Central memory CD4-positive, alpha-beta T cell (primary cell): ENCODE measurements around the gene PRR36.
A peak's percentile ranks its signal among the peaks of the same experiment; 100 is the strongest.
"Not testable (repeated sequence)": the region's sequence is repeated elsewhere in the genome, so short reads cannot be mapped to it uniquely, and the experiment has no call there.

Experiments used
- DNase-seq: peaks from one replicate; pipeline ENCODE4 v3.0.0; 2022

The PRR36 gene

DNA sequence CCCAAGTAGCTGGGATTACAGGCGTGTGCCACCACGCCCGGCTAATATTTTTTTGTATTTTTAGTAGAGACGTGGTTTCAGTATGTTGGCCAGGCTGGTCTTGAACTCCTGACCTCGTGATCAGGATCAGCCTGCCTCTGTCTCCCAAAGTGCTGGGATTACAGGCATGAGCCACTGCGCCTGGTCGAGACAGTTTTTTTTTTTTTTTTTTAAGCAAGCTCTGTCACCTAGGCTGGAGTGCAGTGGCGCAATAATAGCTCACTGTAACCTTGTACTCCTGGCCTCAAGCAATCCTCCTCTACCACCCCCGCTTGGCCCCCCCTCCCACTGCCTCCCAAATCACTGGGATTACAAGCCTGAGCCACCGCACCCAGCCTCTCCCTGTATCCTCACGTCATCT, 23.1 kb upstream of the PRR36 start:
- no peak for DNase-seq

DNA sequence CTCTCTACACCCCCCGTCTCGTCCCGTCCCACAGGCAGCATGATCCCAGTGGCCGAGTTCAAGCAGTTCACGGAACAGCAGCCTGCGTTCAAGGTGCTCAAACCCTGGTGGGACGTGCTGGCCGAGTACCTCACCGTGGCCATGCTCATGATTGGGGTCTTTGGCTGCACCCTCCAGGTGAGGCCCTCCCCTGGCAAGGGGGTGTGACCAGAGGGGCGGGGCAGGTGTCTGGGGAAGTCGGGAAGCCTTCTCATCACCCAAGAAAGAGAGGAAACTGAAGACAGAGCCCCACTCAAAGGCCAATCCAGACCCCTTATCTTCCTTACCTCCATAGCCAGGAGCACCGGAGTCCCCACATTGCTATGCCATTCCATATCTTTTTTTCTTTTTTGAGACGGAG, 21.4 kb upstream of the PRR36 start:
- no peak for DNase-seq

DNA sequence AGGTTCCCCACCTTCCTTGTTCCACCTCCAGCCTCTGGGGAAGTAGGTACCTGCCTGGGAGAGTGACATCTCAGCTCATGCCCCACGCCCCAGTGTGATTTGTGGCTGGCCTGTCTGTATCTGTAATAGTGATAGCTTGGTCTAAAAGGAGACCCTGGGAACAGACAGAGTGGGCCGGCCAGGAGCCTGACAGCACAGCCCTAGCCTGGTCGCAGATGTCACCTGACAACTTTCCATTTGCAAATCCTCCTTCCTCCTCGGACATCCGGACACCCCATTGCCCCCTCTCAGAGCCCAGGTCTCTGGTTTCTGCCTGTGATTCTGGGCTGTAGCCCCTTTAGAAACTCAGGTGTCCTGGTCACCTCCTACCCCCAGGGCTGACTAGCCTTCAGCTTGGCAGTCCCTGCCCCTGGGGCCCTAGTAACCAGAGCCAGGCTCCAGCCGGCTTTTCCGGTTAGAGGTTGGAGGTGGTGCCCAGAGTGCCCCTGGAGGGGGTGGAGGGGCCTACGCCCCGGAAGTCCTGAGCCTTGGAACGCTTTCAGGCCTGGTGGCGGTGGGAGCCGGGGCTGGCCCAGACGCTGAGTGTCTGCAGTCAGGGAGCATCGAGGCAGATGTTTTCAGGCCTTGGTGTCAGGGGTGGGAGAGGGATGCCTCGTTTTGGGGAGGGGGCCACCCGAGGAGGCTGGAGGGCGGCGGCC, 20.6 kb upstream of the PRR36 start:
- no peak for DNase-seq

DNA sequence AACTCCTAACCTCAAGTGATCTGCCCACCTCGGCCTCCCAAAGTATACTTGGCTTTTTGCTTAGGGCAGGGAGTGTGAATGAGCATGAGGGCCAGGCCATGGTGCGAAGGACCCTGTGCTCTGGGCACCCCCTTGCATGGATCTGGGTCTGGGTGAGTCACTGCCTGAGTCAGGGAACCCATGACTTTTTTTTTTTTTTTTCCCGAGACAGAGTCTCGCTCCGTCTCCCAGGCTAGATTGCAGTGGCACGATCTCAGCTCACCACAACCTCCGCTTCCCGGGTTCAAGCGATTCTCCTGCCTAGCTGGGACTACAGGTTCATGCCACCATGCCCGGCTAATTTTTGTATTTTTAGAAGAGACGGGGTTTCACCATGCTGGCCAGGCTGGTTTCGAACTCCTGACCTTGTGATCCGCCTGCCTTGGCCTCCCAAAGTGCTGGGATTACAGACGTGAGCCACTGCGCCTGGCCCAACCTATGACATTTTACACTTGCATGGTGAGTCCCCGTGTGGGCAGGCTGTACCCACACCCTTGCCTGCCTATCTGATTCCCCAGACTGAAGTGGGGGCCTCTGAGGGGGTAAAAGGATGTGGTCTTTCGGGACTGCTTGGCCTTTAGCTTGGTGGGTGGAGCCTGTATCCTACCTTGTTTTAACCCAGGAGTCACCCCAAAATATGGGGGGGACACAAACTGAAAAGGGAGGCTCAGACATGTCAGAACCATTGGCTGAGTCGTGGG, 19.3 kb upstream of the PRR36 start:
- not testable (repeated sequence) for DNase-seq

DNA sequence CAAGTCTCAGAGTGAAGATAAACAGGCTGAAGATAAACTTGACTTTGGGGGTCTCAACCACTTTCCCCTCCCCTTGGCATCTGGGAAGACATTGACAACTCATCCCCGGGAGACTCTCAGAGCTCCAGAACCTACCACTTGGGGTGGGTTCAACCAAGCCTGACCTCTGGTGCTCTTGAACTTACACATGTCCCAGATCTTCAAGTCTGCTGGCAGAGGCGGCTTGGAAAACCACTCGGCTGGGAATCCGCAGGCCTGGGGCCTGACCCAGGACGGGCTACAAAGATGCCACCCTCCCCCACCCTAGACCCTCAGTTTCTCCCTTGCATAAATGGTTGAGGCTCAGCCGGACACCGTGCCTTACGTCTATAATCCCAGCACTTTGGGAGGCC, 14.6 kb upstream of the PRR36 start:
- DNase-seq, result no peak

DNA sequence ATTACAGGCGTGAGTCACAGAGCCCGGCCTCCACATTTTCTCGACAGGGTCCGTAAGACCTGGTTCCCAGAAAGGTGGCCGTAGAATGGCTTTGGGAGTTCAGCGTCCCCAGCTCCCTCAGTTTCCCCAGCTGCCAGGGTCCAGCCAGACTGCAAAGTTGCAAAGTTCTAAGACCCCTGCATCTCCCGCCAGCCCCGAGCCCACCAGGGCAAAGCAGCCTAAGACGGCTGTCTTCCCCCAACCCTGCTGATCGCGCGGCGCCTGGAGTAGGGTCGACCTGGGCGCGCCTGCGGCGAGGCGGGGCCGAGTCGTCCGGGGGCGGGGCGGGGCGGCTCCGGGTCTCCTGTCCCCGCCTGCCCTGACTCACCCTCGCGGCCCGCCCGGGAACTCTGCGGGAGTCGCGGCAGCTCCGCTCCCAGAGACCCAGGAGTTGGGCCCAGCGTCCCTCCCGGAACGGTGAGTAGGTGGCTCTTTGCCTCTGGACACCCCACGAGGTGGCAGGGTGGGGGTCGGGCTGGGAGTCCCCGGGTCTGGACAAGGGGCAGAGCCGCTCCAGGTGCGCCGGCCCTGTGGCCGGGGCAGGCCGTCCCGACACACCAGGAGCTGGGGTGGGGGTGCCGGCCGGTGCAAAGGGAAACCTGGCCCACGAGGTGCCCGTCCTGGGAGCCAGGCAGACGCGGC, 14.1 kb upstream of the PRR36 start, which contains the start of gene LRRC8E:
LRRC8E (plus strand) TSS at position 366 of the 681 bp plus-strand sequence. CDS start 7,094 bp downstream, outside the sequence.
- no peak for DNase-seq

DNA sequence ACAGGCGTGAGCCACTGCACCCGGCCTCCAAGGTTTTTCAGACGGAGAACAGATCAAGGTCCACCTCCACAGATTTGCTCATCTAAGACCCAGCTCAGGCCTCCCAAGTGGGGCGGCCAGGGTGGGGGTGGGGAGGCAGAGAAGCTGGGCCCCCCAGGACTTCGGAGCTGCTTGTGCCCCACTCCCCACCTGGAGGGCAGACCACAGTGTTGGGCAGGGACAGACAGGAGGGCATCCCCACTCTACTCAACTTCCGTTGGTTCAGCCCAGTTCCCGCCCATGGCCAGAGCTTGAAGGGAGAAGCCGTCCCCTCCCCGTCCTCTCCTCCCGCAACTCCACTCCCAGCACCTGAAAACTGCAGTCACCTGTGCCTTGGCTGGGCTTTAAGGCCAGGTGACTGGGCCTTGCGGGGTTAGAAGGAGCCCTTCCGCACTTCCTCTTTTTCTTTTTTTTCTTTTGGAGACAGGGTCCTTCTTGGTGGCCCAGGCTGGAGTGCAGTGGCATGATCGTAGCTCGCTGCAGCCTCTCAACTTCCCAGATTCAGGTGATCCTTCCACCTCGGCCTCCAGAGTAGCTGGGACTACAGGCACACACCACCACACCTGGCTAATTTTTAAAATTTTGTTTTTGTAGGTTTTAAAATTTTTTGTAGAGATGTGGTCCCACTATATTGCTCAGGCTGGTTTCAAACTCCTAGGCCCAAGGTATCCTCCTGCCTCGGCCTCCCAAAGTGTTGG, 13.4 kb upstream of the PRR36 start:
- no peak for DNase-seq

DNA sequence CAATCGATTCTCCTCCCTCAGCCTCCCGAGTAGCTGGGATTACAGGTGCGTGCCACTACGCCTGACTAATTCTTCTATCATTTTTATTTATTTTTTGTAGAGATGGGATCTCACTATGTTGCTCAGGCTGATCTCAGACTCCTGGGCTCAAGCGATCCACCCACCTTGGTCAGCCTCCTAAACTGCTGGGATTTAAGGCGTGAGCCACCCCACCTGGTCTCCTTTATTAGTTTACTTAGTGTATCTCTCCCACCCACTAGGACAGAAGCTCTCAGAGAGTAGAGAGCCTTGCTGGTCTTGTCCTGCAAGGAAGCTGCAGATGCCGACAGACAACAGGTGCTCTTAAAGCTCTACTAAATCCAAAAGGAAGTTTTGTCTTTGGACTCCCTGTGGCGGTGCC, 11.6 kb upstream of the PRR36 start:
- no peak for DNase-seq

DNA sequence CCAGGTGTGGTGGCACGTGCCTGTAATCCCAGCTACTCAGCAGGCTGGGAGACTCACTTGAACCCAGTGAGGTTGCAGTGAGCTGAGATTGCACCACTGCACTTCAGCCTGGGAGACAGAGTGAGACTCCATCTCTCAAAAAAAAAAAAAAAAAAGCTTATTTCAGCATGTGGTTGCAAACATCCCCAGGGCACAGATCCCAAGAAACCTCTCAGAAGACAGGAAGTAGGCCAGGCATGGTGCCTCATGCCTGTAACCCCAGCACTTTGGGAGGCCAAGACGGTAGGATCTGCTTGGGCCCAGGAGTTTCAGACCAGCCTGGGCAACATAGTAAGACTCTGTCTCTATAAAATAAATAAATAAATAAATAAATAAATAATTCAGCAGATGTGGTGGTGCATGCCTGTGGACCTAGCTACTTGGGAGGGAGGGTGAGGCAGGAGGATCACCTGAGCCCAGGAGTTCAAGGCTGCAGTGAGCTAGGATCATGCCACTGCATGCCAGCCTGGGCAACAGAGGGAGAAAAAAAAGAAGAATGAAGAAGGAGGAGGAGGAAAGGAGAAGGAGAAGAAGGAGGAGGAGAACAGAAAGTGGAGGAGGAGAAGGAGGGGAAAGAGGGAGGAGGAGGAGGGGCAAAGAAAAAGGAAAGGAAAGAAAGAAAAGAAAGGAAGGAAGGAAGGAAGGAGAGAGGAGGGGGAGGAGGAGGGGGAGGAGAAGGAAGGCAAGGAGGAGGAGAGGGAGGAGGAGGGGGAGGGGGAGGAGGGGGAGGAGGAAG, 9.8 kb upstream of the PRR36 start:
- DNase-seq, result no peak

DNA sequence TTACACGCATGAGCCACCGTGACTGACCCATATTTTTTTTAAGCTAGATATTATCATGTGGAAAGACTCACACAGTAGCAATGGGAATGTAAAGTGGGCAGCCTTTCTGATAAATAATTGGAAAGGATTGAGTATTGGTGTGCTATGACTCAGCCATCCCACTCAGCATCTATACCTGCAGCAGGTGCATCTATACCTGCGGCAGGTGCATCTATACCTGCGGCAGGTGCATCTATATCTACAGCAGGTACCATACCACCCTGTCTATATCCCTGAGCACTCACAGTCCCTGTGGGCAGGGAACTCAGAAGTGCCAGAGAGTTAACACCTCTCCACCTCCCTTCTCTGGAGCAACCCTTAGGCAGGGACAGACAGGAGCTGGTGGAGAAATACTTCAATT, 8.9 kb upstream of the PRR36 start:
- no peak for DNase-seq

DNA sequence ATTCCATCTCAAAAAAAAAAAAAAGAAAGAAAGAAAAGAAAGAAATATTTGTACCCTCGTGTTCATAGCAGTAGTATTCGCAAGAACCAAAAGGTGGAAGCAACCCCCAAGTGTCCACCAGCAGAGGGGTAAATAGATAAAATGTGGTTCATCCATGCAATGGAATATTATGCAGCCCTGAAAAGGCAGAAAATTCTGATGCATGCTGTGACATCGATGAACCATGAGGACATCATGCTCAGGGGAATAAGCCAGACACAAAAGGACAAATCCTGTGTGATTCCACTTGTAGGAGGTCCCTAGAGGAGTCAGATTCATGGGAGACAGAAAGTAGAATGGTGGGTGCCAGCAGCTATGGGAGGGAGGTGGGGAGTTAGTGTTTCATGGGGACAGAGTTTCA, 7.7 kb upstream of the PRR36 start:
- DNase-seq, result no peak

DNA sequence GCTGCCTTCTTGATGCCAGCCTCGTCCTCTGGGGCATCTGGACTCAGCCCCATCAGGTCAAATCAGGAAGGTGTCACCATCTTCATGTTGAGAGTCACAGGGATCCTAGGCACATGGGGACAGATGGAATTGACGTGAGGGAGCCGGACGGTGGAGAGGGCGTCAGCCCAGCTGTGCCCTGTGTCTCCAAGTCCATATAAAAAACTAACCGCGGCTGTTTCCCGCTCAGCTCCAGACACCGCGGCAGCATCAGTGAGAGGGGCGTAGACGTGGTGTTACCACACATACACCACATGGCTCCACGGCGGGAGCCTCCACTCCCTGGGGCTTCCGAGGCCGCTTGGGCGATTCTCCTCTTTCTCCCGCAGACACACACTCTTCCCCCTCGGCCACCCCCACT, 5.6 kb upstream of the PRR36 start:
- no peak for DNase-seq

DNA sequence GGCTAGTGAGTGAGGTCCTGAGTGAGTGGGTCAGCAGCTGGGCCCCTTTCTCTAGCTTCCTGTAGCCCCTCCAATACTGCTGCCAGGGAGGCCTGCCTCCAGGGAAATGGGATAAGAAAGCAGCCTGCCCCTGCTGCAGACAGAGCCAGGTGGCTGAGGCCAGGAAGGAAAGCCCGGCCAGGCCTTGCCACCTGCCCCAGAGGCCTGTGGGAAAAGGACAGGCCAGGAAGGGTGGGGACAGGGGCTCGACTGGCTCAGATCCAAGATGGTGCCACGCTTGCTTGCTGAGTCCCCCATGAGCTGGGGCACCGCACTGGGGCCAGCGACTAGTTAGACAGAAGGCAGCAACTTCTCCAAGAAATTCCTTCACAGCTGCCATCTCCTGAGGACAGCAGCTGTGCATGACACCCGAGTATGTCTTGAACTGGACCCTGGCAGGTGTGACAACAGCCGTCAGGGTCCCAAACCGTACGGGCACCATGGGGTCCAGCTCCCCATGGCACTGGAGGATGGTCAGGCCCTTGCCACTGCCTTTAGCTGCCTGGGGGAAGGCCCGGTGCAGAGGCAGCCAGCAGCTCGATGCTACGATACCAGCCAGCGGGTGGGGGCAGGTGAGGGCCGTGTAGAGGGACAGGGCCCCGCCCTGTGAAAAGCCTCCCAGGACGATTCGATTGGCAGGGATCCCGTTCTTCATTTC, 5.1 kb upstream of the PRR36 start:
- DNase-seq, result no peak

DNA sequence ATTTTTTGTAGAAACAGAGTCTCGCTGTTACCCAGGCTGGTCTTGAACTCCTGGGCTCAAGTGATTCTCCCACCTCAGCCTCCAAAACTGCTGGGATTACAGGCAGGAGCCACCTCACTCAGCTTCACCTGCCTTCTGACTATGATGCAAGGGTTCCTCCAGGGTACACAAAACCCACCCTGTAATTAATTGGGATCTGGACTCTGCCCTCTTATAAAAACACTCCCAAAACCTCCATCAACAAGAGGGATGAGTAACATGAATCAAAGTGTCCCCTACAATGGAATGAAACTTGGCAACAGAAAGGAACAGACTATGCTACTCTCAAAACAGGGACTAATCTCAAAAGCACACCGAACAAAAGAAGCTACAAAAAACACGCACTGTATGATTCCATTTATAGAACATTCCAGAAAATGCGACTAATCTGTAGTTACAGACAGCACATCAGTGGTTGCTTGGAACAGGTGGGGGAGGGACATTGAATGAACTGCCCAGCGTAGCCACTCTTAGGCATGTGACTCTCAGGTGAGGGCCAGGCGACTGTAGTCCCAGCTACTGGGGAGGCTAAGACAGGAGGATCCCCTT, 3.2 kb upstream of the PRR36 start:
- no peak for DNase-seq

DNA sequence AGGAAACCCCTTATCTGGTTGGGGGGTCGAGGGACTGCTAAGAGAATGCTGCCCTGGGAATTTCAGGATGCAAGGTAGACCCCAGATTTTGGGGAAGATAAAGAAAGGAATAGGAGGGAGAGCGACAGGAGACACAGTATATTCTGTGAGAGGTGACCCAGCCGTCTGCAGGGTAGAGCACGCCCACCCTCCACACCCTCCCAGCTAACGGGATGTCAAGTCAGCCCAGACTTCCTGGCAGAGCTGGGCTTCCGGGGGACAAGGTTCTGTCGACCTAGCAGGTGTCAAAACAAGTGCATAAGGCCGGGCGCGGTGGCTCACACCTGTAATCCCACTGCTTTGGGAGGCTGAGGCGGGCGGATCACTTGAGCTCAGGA, 695 bp upstream of the PRR36 start:
- DNase-seq, result no peak

DNA sequence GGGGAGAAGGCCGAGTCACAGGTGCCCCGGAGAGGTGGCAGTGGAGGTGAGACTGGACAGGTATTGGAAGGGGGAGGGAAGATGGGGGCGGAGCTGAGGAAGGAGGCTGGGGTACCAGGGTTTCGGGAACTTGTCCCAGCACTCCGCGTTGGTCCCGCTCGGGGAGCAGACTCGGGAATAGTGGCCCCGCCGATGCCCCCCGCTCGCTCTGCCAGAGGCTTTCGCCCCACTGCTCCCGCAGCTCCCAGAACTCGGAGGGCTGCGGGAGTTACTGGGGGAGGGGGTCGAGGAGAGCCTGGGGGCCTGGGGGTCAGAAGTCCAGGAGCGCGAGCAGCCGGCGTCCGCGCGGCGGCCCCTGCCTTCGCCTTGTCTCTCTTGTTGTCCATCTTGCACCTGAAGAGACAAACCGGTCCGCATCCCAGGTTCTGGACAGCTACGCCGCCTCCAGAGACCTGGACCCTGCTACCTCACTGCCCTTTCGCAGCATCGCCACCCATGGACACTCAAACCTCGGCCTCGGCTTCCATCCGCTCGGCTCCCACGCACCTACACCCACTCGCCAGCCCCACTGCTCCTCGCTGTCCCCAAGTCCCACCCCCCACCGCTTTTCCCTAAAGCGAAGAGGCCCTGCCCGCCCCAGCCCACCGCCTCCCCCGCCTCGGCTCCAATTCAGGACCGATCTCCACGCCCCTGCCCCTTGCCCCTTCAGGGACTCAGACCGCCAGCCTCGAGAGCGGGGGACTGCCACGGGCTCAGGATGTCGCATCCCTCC, 700 bp downstream of the PRR36 start:
- DNase-seq, result no peak

DNA sequence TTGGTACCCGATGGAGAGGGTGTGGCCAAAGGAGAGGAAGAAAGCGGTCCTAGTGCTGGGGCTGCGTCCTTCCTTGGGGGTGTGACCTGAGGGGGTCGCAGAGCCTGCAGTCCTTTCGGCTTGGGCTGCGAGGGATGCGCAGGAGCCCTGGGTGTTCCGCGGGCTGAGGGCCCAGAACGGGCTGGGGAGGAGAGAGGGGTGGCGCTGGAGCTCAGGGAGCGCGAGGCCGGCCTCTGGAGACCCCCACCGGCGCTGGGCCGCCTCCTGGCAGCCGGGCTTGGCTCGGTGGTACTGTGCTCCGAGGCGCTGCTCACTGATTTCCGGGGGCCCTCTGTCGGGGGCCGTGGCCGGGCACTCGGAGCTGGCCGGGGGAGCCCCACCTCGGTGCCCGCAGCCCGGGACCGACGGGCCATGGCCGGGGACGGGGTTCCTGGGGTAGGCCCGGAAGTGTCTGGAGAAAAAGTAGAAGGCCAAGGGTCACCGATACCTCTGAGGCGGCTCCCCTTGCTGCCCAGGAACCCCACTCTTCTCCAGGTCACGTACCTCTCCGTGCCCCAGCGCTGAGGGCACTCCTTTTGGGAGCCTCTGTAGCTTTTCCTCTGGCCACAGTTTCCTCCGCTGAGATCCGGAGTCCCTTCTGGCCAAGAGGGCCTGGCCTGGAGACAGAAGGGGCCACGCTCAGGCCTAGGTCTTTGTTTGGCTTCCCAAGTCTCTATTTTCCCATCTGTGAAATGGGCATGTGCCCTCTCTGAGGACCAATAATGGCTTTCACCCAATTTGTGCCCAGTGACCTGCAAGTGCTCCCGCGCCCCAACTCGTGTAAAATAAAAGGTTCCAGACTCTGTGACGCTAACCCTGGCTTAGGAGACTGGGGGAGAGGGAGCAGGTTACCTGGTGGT, 1.6 kb downstream of the PRR36 start:
- DNase-seq, result no peak

DNA sequence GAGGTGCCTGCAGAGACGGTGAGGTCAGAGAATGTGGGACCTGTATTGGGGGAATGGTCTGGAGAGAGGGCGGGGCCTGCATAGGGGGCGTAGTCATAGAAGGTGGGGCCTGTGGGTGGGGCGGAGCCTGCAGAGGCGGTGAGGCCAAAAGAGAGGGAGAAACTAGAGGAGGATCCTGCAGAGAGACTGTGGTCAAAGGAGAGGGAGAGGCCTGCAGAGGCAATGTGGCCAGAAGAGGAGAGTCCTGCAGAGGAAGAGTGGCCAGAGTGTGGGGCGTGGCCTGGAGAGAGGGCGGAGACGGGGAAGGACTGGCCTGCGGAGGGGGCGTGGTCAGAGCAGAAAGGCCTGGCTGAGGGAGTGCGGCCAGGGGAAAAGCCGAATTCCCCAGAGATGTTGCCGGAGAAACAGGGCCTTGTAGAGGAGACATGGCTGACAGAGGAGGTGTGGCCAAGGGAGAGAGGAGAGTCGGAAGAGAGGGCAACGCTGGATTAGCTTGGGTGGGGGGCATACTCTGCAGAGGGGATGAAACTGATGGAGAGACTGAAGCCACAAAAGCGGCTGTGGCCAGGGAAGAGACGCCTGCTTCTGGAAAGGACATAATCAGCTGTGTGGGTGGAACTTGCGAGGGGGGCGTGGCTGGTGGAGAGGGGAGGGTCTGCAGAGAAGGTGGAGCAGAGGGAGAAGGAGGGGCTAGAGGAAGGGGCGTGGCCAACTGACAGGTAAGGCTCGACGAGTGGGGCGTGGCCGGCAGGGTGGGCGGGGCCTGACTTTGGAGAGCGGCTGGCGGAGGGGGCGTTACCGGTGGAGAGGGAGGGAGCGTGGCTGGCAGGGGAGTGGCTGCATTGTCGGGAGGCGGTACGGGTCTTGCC, 2.5 kb downstream of the PRR36 start:
- DNase-seq, result peak; percentile 81
